ENCODE results near the gene CCNB1IP1. TPM values are rescaled to one million over a fixed set of nuclear protein-coding genes. Genes with fewer than 3 reads are reported as not detected.
"Not testable (repeated sequence)": the region's sequence is repeated elsewhere in the genome, so short reads cannot be mapped to it uniquely, and the experiment has no call there.

Gene CCNB1IP1
- total RNA-seq, 2 experiments from 2014 or later = 55.9 to 63.7 TPM

DNA sequence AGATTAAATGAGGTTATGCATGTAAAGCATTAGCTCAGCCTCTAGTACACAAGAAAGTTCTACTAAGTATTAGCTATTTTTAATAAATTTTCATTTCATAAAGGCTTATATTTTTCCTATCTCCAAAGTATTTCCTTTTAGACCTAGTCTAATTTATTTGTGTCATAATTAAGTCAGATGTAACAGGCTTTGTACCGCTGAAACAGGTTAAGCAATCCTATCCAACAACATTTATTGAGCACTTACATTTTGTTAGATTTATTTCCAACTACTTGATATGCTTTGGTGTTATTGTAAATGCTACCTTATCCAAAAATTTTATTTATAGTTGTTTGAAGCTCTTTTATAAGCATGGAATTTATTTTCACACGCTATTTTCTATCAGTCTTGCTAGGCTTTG lies 8.6 kb upstream of the CCNB1IP1 start:
- POLR2A ChIA-PET = interaction anchor here (0.7 to 3.7 kb wide), 3 partner anchors 9 to 120 kb away, joined by 3 to 70 read pairs (median 19); partner anchors contain the start of genes CCNB1IP1 and PIP4P1
- CTCF ChIA-PET = interaction anchor here (1.0 to 3.6 kb wide), 2 partner anchors 11 to 14 kb away, joined by 3 to 21 read pairs; no protein-coding TSS in a partner anchor

DNA sequence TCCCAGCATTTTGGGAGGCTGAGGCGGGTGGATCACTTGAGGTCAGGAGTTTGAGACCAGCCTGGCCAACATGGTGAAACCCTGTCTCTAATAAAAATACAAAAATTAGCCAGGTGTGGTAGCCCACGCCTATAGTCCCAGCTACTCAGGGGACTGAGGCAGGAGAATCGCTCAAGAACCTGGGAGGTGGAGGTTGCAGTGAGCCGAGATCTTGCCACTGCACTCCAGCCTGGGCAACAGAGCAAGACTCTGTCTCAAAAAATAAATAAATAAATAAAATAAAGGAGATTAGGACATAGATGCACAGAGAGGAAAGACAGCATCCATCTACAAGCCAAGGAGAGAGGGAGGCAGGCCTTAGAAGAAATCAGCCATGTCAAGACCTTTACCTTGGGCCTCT lies 8.0 kb upstream of the CCNB1IP1 start:
- CTCF ChIA-PET = interaction anchor here (3.6 kb wide), 1 partner anchor 13 kb away, joined by 21 read pairs; no protein-coding TSS in a partner anchor
- POLR2A ChIA-PET = interaction anchor here (0.6 to 3.7 kb wide), 2 partner anchors 8 to 72 kb away, joined by 3 to 70 read pairs; partner anchors contain the start of genes CCNB1IP1 and TEP1

DNA sequence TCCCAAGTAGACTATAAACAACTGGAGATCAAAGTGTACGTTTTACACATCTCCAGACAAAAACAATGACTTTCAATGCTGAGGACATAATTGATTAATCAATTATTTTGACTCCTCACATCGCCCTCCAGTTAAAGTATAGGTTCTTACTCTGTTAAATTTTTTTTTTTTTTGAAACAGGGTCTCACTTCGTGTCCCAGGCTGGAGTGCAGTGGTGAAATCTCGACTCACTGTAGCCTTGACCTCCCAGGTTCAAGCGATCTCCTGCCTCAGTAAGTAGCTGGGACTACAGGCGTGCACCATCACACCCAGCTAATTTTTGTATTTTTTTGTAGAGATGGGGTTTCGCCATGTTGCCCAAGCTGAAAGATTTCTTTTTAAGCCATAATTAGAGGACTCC lies 938 bp upstream of the CCNB1IP1 start:
- ChIA-PET POLR2A (interaction anchor here (1.0 to 3.3 kb wide), 2 partner anchors 9 to 127 kb away, joined by 3 to 70 read pairs; partner anchors contain the start of genes PARP2 and PIP4P1), CTCF (interaction anchor here (1.2 to 3.1 kb wide), 2 partner anchors 9 to 62 kb away, joined by 3 to 15 read pairs; partner anchors contain the start of gene PARP2)

DNA sequence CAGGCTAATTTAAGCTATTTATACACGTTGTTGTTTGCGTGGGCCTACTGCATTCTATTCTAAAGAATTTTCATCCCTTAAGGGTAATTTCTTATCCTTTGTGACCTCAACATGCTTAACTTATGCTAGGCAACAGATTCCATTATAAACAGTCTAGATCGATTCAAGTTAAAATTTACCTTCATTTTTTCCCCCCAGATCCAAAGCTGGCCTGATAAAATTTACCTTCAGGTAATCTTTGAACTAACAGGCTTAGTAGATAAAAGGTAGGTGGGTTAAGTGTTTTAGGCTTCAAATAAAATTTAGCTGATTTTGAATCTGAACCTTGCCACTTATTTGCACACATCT lies 389 bp upstream of the CCNB1IP1 start:
- POLR2A ChIA-PET = interaction anchor here (1.0 to 3.3 kb wide), 2 partner anchors 9 to 127 kb away, joined by 3 to 70 read pairs; partner anchors contain the start of genes PARP2 and PIP4P1
- CTCF ChIA-PET = interaction anchor here (1.2 to 3.1 kb wide), 2 partner anchors 10 to 63 kb away, joined by 3 to 15 read pairs; partner anchors contain the start of gene PARP2

DNA sequence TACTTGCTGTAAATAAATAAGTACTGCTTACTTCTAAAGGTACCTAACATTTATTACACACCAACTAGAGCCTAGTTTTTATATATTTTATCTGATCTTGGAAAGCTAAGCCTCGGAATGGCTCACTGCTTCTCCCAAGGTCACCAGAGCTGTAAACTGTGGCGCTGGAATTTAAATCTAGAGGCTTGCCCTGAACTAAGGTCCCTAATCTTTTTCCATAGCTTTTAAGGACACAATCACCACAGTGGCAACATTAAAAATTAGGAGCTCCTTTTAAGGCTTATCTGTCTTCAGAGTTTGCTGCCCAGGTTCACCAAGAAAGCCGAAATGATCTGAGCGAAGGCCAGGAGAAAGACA lies 670 bp downstream of the CCNB1IP1 start:
- POLR2A ChIA-PET = interaction anchor here (3.3 kb wide), 1 partner anchor 10 kb away, joined by 70 read pairs; the partner anchor contains the start of gene PARP2
- CTCF ChIA-PET = interaction anchor here (3.1 kb wide), 1 partner anchor 11 kb away, joined by 15 read pairs; the partner anchor contains the start of gene PARP2

DNA sequence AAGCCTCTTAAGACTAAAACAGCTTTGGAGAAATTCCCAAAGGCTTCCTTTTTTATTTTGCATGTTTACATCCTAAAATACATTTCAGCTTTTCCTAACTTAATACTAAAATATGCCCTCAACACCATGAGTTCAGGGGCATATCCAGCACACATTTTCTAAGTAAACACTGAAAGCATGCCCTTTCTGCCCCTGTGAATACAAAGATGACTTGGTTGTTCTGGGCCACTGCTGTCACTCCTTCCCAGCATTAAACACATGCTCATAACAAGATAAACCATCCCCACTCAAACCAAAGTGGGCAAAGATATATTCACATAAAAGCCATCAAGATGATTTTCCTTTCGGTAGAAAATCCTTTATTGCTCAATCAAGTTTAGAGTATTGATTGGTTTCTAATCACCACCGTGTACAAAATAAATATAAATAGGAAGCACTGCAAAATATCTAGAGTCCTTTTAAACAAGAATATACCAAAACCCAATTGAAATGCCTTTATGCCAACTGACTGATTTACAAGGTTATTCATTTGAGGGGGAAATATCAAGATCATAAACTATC lies 1.9 kb downstream of the CCNB1IP1 start:
- ChIA-PET CTCF (interaction anchor here (1.5 to 1.6 kb wide), 2 partner anchors 11 to 84 kb away, joined by 3 to 8 read pairs; no protein-coding TSS in a partner anchor), POLR2A (interaction anchor here (3.3 kb wide), 1 partner anchor 12 kb away, joined by 70 read pairs; the partner anchor contains the start of gene PARP2)

DNA sequence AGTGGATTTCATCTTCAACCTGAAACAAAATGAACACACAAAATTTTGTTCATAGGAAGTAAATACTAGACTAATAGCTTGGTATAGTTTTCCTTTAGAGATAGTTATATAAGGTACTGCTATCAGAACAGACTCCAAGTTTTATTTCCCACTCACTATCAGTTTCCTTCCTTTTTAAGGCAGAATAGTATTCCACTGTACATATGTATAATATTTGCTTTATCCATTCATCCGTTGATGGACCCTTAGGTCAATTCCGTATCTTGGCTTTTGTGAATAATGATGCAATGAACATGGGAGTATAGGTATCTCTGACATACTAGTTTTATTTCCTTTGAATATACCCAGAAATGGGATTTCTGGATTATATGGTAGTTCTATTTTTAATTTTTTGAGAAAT lies 3.7 kb downstream of the CCNB1IP1 start:
- POLR2A ChIA-PET = interaction anchor here (0.5 kb wide), 1 partner anchor 12 kb away, joined by 3 read pairs; no protein-coding TSS in a partner anchor
- CTCF ChIA-PET = interaction anchor here (0.6 to 3.3 kb wide), 4 partner anchors 12 to 632 kb away, joined by 3 to 17 read pairs (median 6); no protein-coding TSS in a partner anchor

DNA sequence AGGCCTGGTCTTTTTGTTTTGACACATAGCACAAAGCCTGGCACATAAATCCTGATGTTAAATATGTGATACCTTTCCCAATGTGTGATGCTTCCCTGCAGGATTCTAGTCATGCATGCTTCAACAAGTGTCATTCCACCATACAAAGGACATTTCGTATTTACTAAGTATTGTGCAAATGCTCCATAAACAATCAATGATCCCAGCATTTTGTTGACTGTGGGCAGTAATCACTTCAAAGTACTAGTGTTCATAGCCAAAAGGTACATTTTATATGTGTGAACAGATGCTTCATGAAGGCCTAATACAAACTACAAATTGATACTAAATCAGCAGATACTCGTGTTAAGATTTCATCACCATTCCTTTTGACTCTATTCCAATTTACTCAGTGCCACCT lies 4.4 kb downstream of the CCNB1IP1 start:
- ChIA-PET CTCF (interaction anchor here (1.3 to 3.3 kb wide), 3 partner anchors 14 to 279 kb away, joined by 3 to 21 read pairs (median 17); partner anchors contain the start of gene PARP2), POLR2A (interaction anchor here (0.5 to 1.3 kb wide), 2 partner anchors 13 to 14 kb away, joined by 3 to 11 read pairs; partner anchors contain the start of gene PARP2)

DNA sequence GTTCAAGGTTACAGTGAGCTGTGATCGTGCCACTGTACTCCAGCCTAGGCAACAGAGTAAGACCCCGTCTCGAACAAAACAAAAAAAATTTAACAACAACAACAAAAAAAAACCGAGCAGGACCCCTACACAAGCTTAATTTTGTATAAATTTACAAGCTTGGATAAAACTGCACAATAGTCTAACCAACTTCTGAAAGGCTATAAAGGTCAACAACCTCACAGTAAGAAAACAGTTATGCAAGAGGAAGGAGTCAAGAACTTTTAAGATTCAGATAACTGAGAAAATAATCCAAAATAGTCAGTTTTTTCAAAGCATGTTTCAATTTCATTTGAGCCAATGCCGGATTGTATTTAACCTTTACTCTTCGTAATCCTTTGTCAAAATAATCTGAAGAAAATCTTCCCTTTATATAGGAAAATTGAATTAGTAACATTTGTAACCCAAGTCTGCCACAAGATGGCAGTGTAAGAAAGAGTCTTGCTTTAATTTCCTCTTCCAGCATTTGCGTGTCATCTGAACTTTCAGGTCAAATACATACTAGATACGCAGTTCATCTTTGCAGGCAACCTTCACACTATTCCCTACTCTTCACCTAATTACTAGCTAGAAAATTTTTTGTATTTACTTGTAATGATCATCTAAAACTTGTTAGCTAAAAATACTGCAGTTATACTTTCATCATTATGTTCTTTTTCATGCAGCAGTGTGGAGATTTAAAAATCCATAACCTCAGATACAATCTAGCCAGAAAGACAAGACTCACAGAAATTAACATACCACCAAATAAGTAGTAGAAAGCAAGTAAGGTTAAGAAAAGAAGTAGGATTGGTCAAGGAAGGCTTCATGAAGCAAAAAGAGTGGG lies 5.8 kb downstream of the CCNB1IP1 start:
- POLR2A ChIA-PET = interaction anchor here (1.3 kb wide), 1 partner anchor 16 kb away, joined by 11 read pairs; the partner anchor contains the start of gene PARP2

DNA sequence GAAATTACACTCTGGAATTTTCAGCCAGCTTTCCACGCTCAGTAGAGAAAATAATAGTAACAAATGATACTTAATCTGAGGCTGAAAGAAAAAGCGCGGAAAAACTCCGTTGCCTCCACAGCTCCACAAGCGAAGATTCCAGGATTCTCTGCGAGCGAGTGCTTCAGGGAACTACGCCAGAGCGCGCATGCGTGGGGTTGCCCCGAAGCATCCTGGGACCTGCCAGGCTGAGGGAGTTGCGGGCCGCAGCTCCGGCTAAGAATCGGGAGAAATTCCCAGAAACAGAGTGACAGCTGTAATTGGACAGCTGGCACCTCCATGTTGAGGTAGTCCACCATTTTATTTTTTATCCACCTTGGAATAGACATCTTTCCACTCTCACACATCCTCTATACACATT lies 15.4 kb downstream of the CCNB1IP1 start:
- ChIA-PET POLR2A (interaction anchor here (0.5 kb wide), 1 partner anchor 145 kb away, joined by 6 read pairs; no protein-coding TSS in a partner anchor), CTCF (interaction anchor here (1.1 kb wide), 1 partner anchor 9 kb away, joined by 3 read pairs; no protein-coding TSS in a partner anchor)

More for the DNA sequence above, 5.8 kb downstream of the CCNB1IP1 start:
- CTCF ChIA-PET = interaction anchor here (0.7 to 3.3 kb wide), 11 partner anchors 10 to 354 kb away, joined by 3 to 21 read pairs (median 3); partner anchors contain the start of genes PARP2 and PIP4P1

DNA sequence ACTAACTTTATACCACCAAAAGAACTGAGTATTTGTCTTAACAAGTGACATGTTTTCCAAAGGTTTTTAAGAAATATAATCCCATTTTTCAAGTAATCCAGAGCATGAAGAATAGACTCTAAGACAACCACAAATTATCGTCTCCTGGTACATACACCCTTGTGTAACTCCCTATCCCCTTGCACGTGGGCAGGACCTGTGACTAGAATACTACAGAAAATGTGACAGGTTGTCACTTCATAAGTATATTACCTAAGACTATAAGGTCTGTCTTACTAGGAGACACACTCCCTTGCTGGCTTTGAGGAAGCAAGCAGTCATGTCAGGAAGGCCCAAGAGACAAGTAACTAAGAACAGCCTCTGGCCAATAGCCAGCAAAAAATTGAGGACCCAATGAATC lies 19.1 kb downstream of the CCNB1IP1 start:
- ChIA-PET CTCF (no interaction called here), POLR2A (no interaction called here)

DNA sequence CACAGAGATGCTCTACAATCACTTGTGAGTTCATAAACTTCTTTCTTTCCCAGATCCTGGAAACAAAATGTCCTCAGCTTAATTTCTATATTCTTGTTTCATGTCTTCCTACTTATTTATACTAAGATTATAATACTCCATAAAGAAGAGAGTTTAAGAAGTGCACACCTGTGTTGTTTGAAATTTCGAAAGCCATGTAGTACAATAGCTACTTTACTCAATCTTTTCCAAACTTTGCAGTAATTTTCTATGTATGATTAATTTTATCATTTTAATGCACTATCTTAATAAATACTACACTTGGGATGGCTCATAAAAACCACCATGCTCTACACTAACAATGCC lies 27.0 kb downstream of the CCNB1IP1 start:
- POLR2A ChIA-PET = no interaction called here
- CTCF ChIA-PET = interaction anchor here (0.9 to 1.0 kb wide), 2 partner anchors 37 to 380 kb away, joined by 3 read pairs; partner anchors contain the start of gene PARP2

DNA sequence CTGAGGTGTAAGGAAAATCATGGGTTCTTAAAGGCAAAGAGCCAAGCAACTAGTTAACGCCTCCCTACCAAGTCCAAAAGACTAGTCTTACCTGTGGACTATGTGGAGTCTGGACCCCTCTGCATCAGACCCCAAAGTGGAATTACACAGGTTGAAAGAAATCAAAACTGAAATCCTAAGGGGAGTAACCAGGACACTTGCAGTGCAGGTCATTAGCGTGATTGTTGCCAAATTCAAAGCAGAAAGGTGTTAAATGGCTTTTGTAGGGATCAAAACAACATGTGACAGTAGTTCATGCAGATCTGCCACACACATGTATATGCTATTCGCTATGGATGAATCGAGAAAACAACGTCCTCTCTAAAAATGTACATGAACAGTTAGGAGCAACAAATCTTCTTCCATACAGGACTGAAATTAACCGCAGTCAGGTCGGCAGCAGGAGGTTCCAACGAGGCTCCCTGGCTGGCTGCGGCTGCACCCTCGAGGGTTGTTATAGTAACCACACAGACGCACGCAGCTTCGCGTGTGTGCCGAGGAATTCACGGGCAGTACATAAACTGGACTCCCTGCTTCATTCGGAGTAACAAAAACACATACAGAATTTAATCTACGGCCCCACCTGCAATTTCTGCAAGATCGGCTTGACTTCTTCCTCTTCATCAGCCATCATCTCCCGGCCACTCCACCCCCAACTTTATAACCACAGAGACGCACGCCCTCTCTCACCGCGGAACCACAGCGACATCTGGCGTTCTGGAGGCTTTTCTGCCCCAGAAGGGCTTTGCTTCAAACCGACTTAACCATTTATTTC lies 27.6 kb downstream of the CCNB1IP1 start, which contains the start of gene TTC5:
TTC5 (minus strand) TSS at position 687 of the 814 bp plus-strand sequence; CDS start at position 673, 14 bp downstream.
- ChIA-PET CTCF (interaction anchor here (0.9 to 1.0 kb wide), 2 partner anchors 38 to 380 kb away, joined by 3 read pairs; partner anchors contain the start of gene PARP2), POLR2A (no interaction called here)

DNA sequence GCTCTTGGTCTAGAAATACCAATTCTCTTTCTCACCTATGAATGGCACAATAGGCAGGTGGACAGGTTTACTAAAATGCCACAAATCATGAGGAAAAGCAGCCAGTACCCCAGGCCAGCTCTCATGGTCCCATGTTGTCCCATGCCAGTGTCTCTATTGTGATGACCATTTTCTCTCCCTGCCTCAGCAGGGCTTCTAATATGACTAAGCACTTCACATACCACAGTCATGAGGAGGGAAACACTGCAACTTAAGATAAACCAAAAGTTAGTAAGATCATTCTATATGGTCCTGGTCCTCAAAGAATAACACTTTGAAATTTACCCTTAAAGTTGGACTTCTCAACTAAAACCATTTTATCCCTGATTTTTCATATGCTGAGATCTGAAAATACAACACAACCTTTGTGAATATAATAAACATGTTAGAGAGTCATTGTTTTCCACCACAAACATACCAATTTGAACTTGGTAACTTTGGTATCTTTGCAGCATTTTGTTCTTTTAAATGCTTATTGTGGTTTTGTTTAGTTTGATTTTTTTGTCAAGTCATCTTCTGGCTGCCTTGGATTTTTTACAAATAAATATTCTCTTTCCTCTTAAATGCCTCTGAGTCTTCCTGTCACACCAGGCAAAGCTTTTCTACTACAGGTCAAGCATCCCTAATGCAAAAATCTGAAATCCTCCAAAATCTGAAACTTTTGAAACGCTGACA lies 30.9 kb downstream of the CCNB1IP1 start:
- ChIA-PET CTCF (no interaction called here), POLR2A (no interaction called here)

DNA sequence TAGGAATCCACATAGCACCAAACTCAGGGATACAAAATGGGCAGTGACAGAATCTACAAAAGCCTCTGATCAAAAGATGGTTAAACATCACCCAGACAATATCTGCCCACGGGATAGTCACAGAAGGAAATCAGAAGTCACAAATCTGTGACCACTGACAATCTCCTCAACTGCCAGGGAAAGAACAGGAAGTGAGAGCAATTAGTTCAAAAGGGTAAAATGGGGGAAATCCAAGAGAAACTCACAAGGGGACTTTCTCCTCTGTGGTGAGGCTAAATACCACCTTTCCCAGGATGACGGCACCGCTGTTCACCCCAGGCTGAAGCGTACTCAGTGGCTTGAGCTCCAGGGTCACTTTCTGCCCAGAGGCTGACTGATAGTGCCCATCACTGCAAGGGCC lies 38.0 kb downstream of the CCNB1IP1 start:
- ChIA-PET CTCF (no interaction called here), POLR2A (no interaction called here)

DNA sequence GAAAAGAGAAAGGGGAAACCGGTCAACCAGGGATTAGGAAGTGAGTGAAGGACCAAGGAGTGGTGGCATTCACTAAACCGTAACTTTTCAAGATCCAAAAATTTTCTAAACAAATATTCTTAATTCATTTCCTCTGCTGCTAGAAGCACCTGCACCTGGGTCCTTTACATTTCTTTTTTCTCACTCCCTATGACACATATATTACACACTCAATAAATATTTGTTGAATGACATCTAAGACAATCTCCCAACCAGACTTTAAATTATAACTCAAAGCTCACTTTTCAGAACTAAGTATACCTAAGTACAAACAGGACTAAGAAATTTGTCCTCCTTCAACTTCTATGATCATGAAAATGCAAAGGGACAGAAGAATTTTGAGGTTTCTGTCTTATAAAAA lies 38.4 kb downstream of the CCNB1IP1 start:
- CTCF ChIA-PET = no interaction called here
- POLR2A ChIA-PET = no interaction called here

DNA sequence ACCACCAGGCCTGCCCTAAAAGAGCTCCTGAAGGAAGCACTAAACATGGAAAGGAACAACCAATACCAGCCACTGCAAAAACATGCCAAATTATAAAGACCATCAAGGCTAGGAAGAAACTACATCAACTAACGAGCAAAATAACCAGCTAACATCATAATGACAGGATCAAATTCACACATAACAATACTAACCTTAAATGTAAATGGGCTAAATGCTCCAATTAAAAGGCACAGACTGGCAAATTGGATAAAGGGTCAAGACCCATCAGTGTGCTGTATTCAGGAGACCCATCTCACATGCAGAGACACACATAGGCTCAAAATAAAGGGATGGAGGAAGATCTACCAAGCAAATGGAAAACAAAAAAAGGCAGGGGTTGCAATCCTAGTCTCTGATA lies 51.1 kb downstream of the CCNB1IP1 start:
- CTCF ChIA-PET, POLR2A ChIA-PET: not testable (repeated sequence)

DNA sequence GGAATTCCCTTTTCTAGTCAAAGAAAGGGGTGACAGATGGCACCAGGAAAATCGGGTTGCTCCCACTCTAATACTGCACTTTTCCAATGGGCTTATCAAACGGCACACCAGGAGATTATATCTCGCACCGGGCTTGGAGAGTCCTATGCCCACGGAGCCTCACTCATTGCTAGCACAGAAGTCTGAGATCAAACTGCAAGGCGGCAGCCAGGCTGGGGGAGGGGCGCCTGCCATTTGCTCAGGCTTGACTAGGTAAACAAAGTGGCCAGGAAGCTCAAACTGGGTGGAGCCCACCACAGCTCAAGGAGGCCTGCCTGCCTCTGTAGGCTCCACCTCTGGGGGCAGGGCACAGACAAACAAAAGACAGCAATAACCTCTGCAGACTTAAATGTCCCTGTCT lies 52.8 kb downstream of the CCNB1IP1 start:
- POLR2A ChIA-PET, CTCF ChIA-PET: not testable (repeated sequence)

Data from activated CD8-positive, alpha-beta memory T cell treated with anti-CD3 and anti-CD28 coated beads for 36 hours (primary cell).